GM11168 (cell line): Measurements from ENCODE around the gene IMPA2.

Experiments used
- in situ Hi-C: fragments of 300-500 bp; cut with MboI; formaldehyde crosslinking; loops from one replicate; pipeline ENCODE4 v1.12.0; 2022; ENCODE audit warnings: low sequenced_read_pairs; ENCODE audit not compliant: unreplicated experiment

The IMPA2 gene

GRCh38 chr18:12021077-12021476, 39.8 kb downstream of the IMPA2 start:
- in situ Hi-C loops, result no loop called here

GRCh38 chr18:12021596-12021995, 40.3 kb downstream of the IMPA2 start:
- in situ Hi-C loops, result no loop called here

- in situ Hi-C loops, result no loop called here
Measured at GRCh38 chr18:12023375-12023774, 42.1 kb downstream of the IMPA2 start.

- in situ Hi-C loops, result loop anchor here (5.0 kb wide), 1 partner anchor 294 kb away; no protein-coding TSS in a partner anchor
Measured at GRCh38 chr18:12026562-12026961, 45.3 kb downstream of the IMPA2 start.

GRCh38 chr18:12027046-12027445, 45.7 kb downstream of the IMPA2 start:
- in situ Hi-C loops, result loop anchor here (5.0 kb wide), 1 partner anchor 295 kb away; no protein-coding TSS in a partner anchor

GRCh38 chr18:12027480-12027879, 46.2 kb downstream of the IMPA2 start:
- in situ Hi-C loops, result loop anchor here (5.0 kb wide), 1 partner anchor 295 kb away; no protein-coding TSS in a partner anchor

- in situ Hi-C loops, result loop anchor here (5.0 kb wide), 1 partner anchor 296 kb away; no protein-coding TSS in a partner anchor
Measured at GRCh38 chr18:12028040-12028628, 46.8 kb downstream of the IMPA2 start.

GRCh38 chr18:12028674-12029073, 47.4 kb downstream of the IMPA2 start:
- in situ Hi-C loops, result loop anchor here (5.0 kb wide), 1 partner anchor 296 kb away; no protein-coding TSS in a partner anchor

GRCh38 chr18:12029786-12030584, 48.7 kb downstream of the IMPA2 start:
- in situ Hi-C loops, result loop anchor here (5.0 to 10.0 kb wide), 2 partner anchors 105 to 298 kb away; no protein-coding TSS in a partner anchor

GRCh38 chr18:12030670-12031069, 49.4 kb downstream of the IMPA2 start:
- in situ Hi-C loops, result loop anchor here (10.0 kb wide), 1 partner anchor 106 kb away; no protein-coding TSS in a partner anchor

- in situ Hi-C loops, result loop anchor here (10.0 kb wide), 1 partner anchor 106 kb away; no protein-coding TSS in a partner anchor
Measured at GRCh38 chr18:12031181-12031580, 49.9 kb downstream of the IMPA2 start.

- in situ Hi-C loops, result loop anchor here (10.0 kb wide), 1 partner anchor 107 kb away; no protein-coding TSS in a partner anchor
Measured at GRCh38 chr18:12031846-12032245, 50.5 kb downstream of the IMPA2 start.

- in situ Hi-C loops, result loop anchor here (10.0 kb wide), 1 partner anchor 108 kb away; no protein-coding TSS in a partner anchor
Measured at GRCh38 chr18:12032786-12033642, 51.7 kb downstream of the IMPA2 start.

- in situ Hi-C loops, result loop anchor here (10.0 kb wide), 1 partner anchor 109 kb away; no protein-coding TSS in a partner anchor
Measured at GRCh38 chr18:12033643-12034025, 52.3 kb downstream of the IMPA2 start.

GRCh38 chr18:12034241-12035100, 53.2 kb downstream of the IMPA2 start:
- in situ Hi-C loops, result loop anchor here (10.0 kb wide), 1 partner anchor 110 kb away; no protein-coding TSS in a partner anchor

- in situ Hi-C loops, result loop anchor here (10.0 kb wide), 1 partner anchor 111 kb away; no protein-coding TSS in a partner anchor
Measured at GRCh38 chr18:12035481-12035880, 54.2 kb downstream of the IMPA2 start.

- in situ Hi-C loops, result loop anchor here (10.0 kb wide), 1 partner anchor 111 kb away; no protein-coding TSS in a partner anchor
Measured at GRCh38 chr18:12036201-12036751, 55.0 kb downstream of the IMPA2 start.

GRCh38 chr18:12038082-12038638, 56.9 kb downstream of the IMPA2 start:
- in situ Hi-C loops, result loop anchor here (10.0 kb wide), 1 partner anchor 113 kb away; no protein-coding TSS in a partner anchor
